ENCODE results near the gene SERGEF.

The SERGEF gene

DNA sequence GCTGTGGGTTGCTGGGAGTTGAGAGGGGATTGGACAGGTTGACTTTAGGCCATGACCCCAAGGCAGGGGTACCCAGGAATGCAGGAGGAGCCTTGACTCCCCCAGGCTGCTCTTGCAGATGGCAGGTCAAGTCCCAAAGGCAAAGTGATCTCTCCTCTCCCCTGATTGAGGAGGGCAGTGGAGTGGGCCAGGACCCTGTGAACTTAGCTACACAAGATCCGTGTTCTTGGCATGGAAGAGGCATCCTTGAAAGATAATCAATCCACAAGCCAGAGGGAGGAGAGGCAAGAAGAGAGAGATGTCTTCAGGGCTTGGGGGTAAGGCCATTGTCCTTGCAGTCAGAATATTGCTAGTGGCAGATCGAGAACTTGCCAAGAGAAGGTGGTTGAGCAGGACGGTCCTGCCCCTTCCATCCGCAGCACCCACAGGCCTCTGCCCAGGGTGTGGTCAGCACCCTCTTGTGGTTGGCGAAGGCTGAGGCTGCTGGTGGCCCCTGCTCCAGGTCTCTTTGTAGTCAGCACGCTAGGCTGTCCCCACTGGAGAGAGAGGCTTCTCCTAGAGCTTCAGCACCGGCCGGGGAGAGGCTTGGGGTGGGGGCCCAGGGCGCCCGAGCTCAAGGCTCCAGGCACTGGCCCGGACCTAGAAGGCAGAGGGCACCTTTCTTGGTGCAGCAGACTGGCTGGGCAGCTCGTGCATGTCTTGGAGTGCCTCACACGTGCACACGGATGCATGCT, 232.8 kb downstream of the SERGEF start:
- H3K4me3 ChIP-seq (ENCODE audit: low read length) = no peak overlapping the region
- DNase-seq (ENCODE audit: low read depth, low spot score) = no peak

DNA sequence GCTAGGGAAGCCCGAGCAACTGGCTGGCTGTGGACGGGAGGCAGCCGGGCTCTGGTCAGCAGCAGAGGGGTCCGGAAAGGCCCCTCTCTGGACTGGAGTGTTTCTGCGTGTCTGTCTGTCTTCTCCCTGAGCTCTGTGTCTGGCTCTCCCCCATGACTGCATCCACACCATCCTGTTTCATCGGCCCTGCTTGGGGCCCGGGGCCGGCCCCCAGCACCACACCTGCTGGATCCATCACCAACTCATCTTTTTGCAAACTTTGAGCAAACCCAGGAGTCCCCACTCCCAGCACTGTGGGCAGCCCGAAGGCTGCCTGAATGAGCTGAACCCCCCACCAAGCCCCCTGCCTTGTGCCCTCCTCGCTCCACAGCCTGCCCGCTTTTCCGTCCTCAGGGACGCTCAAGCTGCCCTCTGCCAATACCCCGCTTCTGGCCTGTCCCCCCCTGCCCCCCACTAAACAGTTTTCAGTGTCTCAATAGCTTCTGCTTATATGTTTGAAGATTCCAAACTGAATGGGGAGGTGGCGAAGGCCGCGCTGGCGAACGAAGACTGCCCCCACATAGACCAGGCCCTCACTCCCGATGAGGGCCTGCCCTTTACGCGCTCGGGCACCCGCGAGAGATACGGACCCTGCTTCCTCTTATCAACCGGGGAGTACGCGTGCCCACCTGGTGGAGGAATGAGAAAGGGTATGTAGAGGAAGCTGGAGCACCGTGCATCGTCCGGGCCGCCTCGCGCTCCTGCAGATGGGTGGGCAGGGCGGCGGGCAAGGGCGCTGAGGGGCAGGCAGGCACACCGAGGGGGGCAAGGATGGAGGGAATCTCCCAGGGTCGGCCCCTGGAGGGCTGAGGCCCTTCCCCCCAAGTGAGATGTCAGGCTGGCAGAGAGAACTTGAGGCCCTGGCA, 233.6 kb downstream of the SERGEF start:
- no peak overlapping the region for H3K4me3 ChIP-seq (ENCODE audit: low read length)
- DNase-seq (ENCODE audit: low read depth, low spot score) = no peak

DNA sequence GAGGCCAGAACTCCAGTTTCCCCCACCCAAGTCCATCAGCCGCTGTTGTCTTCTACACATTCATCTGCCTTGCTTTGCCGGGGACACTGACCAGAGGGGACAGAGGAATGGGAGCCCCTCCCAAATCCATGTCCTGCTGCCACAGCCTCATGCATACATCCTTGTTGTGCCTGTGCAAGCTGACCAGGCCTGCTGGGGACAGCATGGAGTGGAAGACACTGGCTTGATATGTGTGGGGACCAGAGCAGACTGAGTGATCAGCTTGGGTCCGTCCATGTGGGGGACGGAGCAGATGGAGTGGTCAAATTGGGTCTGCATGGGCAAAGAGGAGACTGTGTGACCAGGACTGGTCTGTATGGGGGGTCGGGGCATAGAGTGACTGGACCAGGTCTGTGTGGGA, 234.5 kb downstream of the SERGEF start:
- no peak for DNase-seq (ENCODE audit: low read depth, low spot score)
- H3K4me3 ChIP-seq (ENCODE audit: low read length) = no peak overlapping the region

DNA sequence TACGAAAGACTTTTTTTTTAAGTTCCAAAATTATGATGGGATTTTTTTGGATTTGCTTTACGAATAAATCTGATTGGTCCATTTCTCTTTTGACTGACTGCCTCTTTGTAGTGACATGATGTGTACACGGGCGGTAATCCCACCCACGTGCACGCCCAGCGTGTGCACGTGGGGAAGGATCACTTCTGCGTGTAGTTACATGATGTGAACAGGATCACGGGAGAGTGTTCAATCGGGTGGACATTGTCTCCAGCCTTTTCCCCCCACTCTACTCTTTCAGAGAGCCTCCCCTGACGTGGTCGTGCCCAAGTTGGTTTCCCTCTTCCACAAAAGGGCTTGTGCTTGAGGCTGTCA, 235.1 kb downstream of the SERGEF start:
- no peak for DNase-seq (ENCODE audit: low read depth, low spot score)
- H3K4me3 ChIP-seq (ENCODE audit: low read length) = no peak overlapping the region

DNA sequence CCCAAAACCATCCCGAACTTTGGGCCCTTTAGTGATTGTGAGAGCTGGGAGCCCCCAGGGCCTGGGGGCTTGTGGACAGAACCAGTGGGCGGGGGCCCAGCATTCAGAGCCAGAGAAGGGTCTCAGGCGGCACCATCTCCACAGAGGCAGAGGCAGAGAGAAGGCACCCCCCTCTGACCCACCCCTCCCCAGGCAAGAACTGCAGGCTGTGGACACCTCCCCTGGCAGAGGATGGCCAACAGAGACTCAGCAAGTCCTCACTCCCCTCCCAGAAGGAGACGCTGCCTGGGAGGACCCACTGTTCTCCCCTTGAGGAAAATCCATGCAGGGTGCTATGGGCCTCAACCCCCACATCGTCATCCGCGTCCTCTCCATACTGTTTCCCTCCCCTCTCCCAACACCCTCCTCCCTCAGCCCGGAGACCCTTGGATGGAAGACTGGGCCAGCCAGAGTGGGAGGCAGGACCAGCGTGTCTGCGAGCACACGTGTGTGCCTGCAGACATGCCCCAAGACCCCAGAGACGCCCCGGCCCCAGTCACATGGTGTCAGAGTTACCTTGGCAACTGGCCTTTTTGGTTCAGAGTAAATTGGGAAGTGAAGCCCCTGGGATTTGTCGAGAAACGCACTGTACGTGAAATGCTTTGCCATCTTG, 235.6 kb downstream of the SERGEF start:
- no peak overlapping the region for H3K4me3 ChIP-seq (ENCODE audit: low read length)
- DNase-seq (ENCODE audit: low read depth, low spot score) = no peak

DNA sequence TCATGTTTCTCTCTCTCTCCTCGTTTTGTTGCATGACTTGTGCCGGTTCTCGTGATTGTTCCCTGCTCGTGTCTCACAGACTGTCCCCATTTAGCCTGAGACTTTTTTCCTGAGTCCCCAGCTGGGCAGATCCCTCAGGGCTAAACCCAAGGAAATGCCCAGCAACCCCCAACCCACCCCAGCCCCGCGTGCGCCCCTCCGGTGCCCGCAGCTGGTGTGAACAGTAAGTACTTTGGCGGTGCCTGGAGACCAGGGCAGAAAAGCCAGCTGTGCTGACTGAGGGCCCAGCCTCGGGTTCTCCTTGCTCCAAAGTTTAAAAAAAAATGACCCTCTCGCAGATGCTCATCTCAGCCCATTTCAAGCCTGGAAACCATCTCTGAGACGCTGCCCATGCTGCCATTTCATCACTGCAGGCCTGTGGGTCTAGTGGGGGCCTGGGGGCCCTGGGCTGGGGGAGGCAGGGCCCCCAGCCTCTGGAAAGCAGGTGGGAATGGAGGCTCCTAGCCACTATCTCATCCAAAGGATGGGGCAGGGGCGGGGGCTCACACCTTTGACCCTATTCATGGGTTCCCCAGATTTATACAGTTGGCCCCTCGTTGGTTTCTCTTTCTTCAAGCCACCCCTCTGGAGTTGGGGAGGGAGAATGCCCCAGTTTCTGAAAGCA, 236.5 kb downstream of the SERGEF start:
- H3K4me3 ChIP-seq (ENCODE audit: low read length) = no peak overlapping the region
- DNase-seq (ENCODE audit: low read depth, low spot score) = no peak

DNA sequence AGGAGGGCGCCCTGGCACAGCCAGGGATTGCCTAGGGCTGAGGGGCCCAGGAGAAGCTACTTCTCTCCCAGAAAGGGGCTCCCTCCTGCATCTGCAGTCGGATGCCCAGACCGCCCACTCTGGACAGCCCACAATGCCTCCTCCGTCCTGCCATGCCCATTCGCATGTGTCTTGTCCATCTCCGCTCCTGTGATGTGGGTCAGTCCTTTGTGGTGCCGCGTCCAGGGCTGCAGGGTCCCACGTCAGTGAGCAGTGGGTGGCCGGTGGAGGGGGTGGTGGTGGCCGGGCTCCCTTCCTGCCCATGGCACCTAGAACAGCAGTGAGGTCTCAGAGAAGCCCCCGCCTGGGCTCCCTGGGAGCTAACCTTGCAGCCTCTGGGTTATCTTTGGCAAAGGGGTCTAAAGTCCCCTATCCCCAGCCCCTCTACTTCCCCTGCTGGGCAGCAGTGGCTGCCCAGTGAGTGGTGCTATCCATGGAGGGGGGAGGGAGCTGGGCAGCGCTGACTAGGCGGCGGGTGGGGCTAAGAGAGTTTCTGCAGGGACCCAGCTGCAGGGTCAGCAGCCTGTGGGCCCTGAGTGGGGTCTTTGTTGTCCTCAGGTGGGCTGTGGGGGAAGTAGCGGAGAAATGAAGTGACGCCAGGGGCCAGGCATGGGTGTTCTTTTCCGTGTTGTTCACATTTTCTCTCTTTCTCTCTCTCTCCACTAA, 237.2 kb downstream of the SERGEF start:
- H3K4me3 ChIP-seq (ENCODE audit: low read length) = no peak overlapping the region
- no peak for DNase-seq (ENCODE audit: low read depth, low spot score)

DNA sequence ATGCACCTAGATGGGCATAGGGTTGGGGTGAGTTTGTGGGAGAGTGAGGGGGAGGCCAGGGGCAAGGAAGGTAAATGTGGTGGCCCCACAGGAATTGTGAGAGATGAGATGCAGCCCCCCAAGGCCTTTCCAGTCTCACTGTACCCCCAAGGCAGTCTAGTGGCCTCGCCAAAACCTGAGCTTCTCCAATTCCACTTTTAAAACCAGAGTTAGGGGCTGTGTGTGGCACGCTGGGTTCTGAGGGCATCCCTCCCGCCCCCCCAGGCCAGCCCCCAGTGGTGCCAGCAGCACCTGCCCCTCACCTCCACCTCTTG, 237.9 kb downstream of the SERGEF start:
- H3K4me3 ChIP-seq (ENCODE audit: low read length) = no peak overlapping the region
- no peak for DNase-seq (ENCODE audit: low read depth, low spot score)

DNA sequence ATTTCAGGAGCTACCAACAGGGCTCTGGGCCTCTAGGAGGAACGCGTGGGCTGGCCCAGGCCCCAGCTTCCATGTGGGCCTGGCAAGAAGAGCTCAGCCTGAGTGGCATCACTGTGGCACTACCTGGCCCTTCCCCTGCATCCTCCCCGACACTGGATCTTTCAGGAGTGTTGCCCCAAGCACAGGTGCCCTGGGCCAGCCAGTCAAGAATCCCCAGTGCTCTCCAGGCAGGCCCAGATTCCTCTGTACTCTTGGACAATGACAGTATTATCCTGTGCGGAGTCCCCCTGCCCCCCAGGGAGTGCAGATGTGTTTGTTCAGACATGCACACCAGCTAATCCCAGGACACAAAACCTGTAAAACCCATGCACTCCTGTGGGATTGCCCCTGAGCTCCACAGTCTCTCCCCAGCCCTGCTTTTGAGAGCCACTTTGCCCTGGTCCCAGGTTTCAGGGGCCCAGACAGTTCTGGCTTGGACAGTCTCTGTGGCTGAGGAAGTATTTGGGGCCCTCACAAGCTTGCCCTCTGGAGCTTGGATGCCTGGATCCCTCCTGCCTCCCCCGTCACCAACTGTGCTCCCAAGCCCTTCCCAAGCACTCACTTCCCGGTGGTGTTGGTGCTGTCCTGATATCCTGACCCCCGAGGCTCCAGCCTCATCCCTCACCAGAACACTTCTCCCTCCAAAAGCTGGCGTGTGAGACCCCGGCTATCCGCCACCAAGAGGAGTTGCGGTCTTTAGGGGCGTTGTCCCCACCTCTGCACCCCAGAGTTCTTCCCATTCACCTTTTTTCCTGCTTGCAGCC, 238.4 kb downstream of the SERGEF start:
- no peak for DNase-seq (ENCODE audit: low read depth, low spot score)
- H3K4me3 ChIP-seq (ENCODE audit: low read length) = no peak overlapping the region

DNA sequence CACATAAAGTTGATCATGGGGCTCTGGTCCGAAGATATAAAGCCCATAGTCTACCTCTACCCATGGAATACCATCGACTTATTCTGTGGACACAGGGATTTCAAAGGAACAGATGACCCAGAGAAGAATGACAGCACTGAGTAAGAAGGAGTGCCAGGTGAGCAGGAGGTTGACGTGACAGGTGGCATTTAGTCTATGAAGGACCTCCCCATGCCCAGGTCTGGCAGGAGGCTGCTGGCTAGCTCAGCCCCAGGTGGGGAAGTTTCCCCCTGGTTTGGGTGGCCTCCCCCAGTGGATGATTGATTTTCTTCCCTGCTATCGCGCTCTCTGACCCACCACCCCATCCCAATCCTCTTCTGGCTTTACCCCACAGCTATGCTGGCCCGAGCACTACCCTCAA, 239.2 kb downstream of the SERGEF start:
- H3K4me3 ChIP-seq (ENCODE audit: low read length) = no peak overlapping the region

DNA sequence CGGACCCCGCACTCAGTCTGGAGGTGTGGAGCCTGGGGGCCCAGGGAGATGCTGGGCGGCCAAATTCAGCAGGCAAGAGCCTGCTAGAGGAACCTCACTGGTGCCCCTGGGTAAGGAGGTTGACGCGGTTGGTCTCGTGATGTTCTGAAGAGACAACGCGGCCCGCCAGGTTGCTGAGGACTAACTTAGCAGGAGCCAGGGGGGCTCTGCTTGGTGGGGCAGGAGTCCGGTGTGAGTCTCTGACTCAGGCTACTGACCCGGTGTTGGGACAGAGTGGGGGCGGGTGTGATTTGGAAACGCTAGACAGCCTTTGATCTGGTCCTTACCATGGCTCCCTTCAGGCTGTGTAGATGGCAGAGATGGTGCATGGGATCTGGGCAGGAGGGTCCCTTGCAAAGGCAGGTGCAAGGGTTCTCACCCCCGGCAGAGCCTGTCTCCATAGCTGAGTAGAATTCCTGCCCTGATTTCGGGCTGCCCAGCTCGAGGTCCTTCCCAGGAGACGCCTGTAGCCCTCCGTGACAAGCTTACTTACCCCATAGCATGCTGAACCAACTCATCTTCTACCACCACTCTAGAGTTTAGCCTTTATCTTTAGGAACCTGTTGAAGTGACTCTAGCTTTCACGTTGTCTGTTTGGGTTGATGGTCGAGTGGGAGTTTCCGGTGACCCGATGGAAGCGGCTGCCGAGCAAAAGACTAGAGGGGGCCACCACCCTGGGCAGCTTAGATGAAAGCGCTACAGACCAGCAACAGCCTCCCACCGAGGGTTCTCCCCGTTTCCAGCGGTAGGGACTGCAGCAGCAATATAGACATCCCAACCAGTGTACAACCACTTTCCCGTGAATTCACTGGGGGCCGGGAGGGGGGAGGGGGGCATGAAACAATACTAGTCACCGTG, 239.9 kb downstream of the SERGEF start:
- DNase-seq (ENCODE audit: low read depth, low spot score) = no peak
- no peak overlapping the region for H3K4me3 ChIP-seq (ENCODE audit: low read length)

More for the DNA sequence above, 239.2 kb downstream of the SERGEF start:
- DNase-seq (ENCODE audit: low read depth, low spot score) = no peak

DNA sequence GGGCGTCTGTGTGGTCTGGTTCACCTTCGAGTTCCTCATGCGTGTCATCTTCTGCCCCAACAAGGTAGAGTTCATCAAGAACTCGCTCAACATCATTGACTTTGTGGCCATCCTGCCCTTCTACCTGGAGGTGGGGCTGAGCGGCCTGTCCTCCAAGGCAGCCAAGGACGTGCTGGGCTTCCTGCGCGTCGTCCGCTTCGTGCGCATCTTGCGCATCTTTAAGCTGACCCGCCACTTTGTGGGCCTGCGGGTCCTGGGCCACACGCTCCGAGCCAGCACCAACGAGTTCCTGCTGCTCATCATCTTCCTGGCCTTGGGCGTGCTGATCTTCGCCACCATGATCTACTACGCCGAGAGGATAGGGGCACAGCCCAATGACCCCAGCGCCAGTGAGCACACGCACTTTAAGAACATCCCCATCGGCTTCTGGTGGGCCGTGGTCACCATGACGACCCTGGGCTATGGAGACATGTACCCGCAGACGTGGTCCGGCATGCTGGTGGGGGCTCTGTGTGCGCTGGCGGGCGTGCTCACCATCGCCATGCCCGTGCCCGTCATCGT, 240.9 kb downstream of the SERGEF start:
- DNase-seq (ENCODE audit: low read depth, low spot score) = no peak
- H3K4me3 ChIP-seq (ENCODE audit: low read length) = no peak overlapping the region

DNA sequence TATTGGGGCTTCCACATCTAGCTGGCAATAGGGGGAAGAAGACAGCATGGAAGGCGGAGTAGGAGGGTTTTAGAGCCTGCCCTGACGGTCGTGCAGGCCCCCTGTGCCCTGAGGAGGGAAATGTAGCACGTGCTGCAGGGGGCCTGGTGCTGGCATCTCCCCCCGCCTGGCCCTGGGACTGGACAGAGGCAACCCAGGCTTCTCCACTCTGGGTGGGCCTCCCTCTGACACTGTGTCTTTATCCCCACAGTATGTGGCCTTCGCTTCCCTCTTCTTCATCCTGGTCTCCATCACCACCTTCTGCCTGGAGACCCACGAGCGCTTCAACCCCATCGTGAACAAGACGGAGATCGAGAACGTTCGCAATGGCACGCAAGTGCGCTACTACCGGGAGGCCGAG, 241.4 kb downstream of the SERGEF start:
- no peak for DNase-seq (ENCODE audit: low read depth, low spot score)
- H3K4me3 ChIP-seq (ENCODE audit: low read length) = no peak overlapping the region

DNA sequence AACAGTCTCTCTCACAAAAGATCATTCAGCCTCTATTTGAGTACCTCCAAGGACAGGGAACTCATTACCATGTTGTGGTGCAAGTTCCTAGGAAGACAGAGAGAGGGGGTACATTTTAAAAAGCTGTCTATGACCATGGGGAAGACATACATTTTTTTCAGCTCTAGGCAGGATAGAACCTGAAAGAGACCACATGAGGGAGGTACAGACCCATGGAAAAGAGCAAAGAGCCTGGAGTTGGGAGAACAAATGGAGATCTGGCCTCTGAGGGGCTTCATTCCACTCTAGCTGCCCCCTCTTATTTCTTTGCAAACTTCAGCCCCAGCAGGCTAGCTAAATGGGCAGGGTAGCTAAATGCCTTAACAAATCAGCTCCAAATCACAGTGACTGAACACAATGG, 241.9 kb downstream of the SERGEF start:
- DNase-seq (ENCODE audit: low read depth, low spot score) = no peak
- H3K4me3 ChIP-seq (ENCODE audit: low read length) = no peak overlapping the region

DNA sequence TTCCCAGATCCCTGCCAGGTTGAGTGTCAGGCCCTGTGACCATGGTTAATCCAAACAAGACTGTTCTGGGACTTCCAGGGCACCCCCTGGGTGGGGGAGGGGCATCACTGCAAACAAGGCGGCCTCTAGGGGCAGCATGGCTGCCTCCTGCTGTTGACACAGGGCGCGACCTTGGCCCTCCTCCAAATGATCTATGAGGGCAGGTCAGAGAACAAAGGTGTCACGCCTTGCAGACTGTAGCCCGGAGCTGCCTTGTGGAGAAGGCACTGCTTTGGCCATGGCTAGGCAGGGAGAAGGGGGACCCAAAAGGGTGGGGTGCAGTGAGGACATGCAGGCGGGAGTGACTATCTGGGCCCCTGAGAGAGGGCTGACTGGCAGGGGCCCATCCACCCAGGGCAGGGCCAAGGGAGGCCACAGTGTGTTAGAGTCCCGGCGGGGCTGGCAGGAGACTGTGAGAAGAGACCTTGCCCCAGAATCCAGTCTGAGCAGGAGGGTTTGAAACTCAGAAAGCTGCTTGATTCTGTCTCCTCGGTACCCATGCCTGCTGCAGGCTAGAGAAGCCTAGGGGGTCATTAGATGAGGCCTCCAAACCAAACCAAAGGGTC, 242.7 kb downstream of the SERGEF start:
- peak; percentile 17 for DNase-seq (ENCODE audit: low read depth, low spot score)
- H3K4me3 ChIP-seq (ENCODE audit: low read length) = no peak overlapping the region

DNA sequence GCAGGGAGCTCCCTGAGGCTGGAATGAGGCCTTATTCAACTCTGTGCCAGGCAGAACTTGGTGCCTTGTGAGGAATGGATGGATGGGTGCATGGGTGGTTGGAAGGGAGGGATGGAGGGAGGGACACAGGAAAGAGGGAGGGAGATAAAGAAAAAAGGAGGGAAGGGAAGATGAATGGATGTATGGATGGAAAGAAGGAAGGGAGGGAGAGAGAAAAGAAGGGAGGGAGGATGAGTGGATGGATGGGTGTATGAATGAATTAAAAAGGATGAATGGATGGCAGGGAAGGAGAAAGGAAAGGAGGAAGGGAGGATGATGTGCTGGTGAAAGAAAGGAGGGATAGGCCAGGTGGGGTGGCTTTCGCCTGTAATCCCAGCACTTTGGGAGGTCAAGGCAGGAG, 243.6 kb downstream of the SERGEF start:
- H3K4me3 ChIP-seq (ENCODE audit: low read length) = no peak overlapping the region
- DNase-seq (ENCODE audit: low read depth, low spot score) = no peak

DNA sequence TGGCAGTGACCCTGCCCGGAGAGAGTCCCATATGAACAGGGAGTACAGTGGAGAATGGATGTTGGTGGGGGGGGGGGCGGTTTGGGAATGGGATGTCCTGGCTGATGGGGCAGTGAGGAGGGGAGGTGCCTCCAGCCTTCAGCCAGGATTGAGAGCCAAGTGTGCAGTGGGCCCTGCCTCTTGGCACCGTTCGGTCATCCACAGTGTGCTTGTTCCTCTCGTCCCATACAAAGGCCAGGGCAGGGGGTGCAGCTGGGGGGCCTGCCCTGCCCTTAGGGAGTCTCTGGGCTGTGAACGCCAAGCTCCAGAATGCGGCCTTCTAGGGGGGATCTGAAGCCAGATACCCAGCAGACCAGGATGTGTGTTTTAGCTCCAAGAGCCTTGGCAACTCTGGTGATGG, 244.3 kb downstream of the SERGEF start:
- no peak overlapping the region for H3K4me3 ChIP-seq (ENCODE audit: low read length)
- DNase-seq (ENCODE audit: low read depth, low spot score) = no peak

Measured in Jurkat, Clone E6-1 (cell line).